Measurements from ENCODE around the gene EDEM3.
"Not testable (repeated sequence)": the region's sequence is repeated elsewhere in the genome, so short reads cannot be mapped to it uniquely, and the experiment has no call there.

EDEM3 gene

DNA sequence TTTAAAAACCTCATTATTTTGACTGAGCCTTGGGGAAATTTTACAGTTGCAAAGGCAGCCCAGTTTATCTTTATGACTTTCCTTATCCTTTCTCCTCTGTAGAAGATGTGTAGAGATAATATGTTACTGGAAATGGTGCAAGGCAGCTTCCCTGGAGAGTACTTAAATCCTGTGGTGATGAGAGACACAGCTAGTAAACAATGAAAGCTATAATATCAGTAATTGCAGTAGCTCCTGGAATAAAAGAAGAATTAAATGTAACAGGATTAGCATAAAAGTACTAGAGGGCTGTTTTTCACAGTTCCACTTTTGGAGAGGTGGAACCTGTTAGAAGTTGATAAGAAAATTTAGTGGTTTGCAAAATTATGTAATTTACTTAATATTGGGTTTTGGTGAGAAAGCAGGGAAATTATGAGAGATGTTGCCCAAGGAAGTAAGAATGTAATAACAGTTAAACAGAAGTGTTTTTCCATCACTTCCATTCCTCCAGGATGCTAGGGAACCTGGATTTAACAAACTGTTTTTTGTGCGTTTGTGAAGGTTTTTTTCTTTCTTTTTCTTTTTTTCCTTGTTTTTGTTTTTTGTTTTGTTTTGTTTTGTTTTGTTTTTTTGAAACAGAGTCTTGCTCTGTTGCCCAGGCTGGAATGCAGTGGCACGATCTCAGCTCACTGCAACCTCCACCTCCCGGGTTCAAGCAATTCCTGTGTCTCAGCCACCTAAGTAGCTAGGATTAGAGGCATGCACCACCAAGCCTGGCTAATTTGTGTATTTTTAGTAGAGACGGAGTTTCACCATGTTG lies 15.7 kb upstream of the EDEM3 start:
- no peak overlapping the region for H3K4me3 ChIP-seq (ENCODE audit: low read length in 2 of 2)
- no peak overlapping the region for H3K27ac ChIP-seq (ENCODE audit: low read depth in 2 of 2, low read length in 2 of 2)
- H3K27me3 ChIP-seq (ENCODE audit: control insufficient read depth in 2 of 2, insufficient read depth in 2 of 2, low read length in 2 of 2), result no peaks in the 10 kb centered on the region
- H3K36me3 ChIP-seq (ENCODE audit: control insufficient read depth in 2 of 2, insufficient read depth in 2 of 2, low read length in 2 of 2), result no peaks in the 10 kb centered on the region
- H3K9ac ChIP-seq (ENCODE audit: low read depth in 1 of 2, low read length in 2 of 2), result no peak overlapping the region
- no peaks in the 10 kb centered on the region for H3K9me3 ChIP-seq (ENCODE audit: control insufficient read depth in 2 of 2, low read length in 2 of 2)
- peaks cover 4 to 5% of the 10 kb centered on the region in 2 donors for H3K4me1 ChIP-seq (ENCODE audit: control insufficient read depth in 2 of 2, insufficient read depth in 2 of 2, low read length in 2 of 2)

DNA sequence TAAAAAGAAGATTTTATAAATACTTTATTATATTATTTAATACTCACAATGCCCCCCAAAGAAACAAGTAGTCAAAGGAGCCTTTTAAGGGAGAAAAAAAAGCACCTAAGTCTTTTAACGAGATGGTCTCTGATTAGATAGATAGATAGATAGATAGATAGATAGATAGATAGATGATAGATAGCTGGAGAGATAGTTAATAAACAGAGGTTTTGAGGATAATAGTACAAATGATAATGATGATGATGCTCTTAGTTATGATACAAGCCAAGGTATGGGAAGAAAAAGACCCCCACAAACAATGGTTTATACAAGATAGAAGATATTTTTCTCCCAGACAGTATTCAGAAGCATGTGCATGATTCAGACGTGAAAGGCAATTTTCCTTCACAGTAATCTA lies 14.6 kb upstream of the EDEM3 start:
- Histone ChIP-seq H3K36me3 (ENCODE audit: control insufficient read depth in 2 of 2, insufficient read depth in 2 of 2, low read length in 2 of 2) (no peaks in the 10 kb centered on the region), H3K27me3 (ENCODE audit: control insufficient read depth in 2 of 2, insufficient read depth in 2 of 2, low read length in 2 of 2) (no peaks in the 10 kb centered on the region), H3K27ac (ENCODE audit: low read depth in 2 of 2, low read length in 2 of 2) (no peak overlapping the region), H3K4me1 (ENCODE audit: control insufficient read depth in 2 of 2, insufficient read depth in 2 of 2, low read length in 2 of 2) (peaks cover 4 to 5% of the 10 kb centered on the region in 2 donors), H3K9ac (ENCODE audit: low read depth in 1 of 2, low read length in 2 of 2) (no peak overlapping the region), H3K9me3 (ENCODE audit: control insufficient read depth in 2 of 2, low read length in 2 of 2) (no peaks in the 10 kb centered on the region), H3K4me3 (ENCODE audit: low read length in 2 of 2) (no peak overlapping the region)

DNA sequence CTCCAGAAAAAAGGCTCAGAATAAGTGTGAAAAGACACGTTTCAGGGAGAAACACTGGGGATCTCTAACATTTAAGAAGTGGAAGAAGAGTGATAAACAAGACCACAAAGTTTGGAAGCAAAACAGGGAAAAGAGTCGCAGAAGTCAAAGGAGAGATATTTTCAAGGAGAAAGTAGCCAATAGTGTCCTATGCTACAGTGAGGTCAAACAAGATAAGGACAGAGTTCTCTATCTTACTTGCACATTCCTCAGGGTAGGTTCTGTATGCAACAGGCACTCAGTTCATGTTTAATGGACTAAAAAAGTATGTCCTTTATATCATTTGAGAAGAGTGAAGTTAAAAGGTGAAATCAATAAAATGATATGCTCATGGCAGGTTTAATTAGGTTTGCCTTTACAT lies 13.8 kb upstream of the EDEM3 start:
- no peak overlapping the region for H3K9ac ChIP-seq (ENCODE audit: low read depth in 1 of 2, low read length in 2 of 2)
- H3K27me3 ChIP-seq (ENCODE audit: control insufficient read depth in 2 of 2, insufficient read depth in 2 of 2, low read length in 2 of 2), result no peaks in the 10 kb centered on the region
- H3K4me3 ChIP-seq (ENCODE audit: low read length in 2 of 2), result no peak overlapping the region
- no peaks in the 10 kb centered on the region for H3K36me3 ChIP-seq (ENCODE audit: control insufficient read depth in 2 of 2, insufficient read depth in 2 of 2, low read length in 2 of 2)
- no peak overlapping the region for H3K27ac ChIP-seq (ENCODE audit: low read depth in 2 of 2, low read length in 2 of 2)
- peaks cover 0 to 3% of the 10 kb centered on the region in 2 donors for H3K4me1 ChIP-seq (ENCODE audit: control insufficient read depth in 2 of 2, insufficient read depth in 2 of 2, low read length in 2 of 2)
- no peaks in the 10 kb centered on the region for H3K9me3 ChIP-seq (ENCODE audit: control insufficient read depth in 2 of 2, low read length in 2 of 2)

DNA sequence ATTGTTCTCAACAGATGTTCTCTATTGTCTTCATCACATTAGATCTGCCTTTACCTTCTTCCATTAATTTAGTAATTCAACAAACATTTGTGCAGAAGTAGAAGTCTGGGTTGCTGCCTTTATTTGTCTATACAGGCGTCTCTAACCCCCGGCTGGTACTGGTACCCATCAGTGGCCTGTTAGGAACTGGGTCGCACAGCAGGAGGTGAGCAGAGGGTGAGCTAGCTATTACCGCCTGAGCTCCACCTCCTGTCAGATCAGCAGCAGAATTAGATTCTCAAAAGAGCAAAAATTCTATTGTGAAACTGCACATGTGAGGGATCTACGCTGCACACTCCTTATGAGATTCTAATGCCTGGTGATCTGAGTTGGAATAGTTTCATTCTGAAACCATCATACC lies 12.9 kb upstream of the EDEM3 start:
- Histone ChIP-seq H3K4me1 (ENCODE audit: control insufficient read depth in 2 of 2, insufficient read depth in 2 of 2, low read length in 2 of 2) (no peaks in the 10 kb centered on the region), H3K27me3 (ENCODE audit: control insufficient read depth in 2 of 2, insufficient read depth in 2 of 2, low read length in 2 of 2) (no peaks in the 10 kb centered on the region), H3K36me3 (ENCODE audit: control insufficient read depth in 2 of 2, insufficient read depth in 2 of 2, low read length in 2 of 2) (no peaks in the 10 kb centered on the region), H3K9me3 (ENCODE audit: control insufficient read depth in 2 of 2, low read length in 2 of 2) (no peaks in the 10 kb centered on the region), H3K27ac (ENCODE audit: low read depth in 2 of 2, low read length in 2 of 2) (no peak overlapping the region), H3K4me3 (ENCODE audit: low read length in 2 of 2) (no peak overlapping the region), H3K9ac (ENCODE audit: low read depth in 1 of 2, low read length in 2 of 2) (no peak overlapping the region)

DNA sequence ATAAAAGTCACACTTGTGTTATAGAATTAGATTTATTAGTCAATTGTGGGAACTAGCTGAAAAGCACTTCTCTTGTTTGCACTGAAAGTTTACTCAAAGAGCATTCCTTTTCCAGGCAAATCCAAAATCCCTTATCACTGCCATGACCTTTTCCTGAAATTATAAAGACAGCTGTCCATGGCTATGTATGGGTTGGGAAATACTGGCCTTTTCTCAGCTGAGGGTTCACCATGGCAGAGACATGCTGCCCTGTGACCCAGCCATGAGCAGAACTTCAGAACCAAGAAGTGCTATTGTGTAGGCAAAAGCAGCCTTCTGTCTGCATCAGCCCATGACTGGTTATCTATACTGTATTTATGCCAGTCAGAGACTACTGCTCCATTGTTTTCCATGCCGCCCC lies 9.8 kb upstream of the EDEM3 start:
- Histone ChIP-seq H3K9ac (ENCODE audit: low read depth in 1 of 2, low read length in 2 of 2) (no peak overlapping the region), H3K4me1 (ENCODE audit: control insufficient read depth in 2 of 2, insufficient read depth in 2 of 2, low read length in 2 of 2) (peaks cover 0 to 2% of the 10 kb centered on the region in 2 donors), H3K9me3 (ENCODE audit: control insufficient read depth in 2 of 2, low read length in 2 of 2) (no peaks in the 10 kb centered on the region), H3K27me3 (ENCODE audit: control insufficient read depth in 2 of 2, insufficient read depth in 2 of 2, low read length in 2 of 2) (no peaks in the 10 kb centered on the region), H3K36me3 (ENCODE audit: control insufficient read depth in 2 of 2, insufficient read depth in 2 of 2, low read length in 2 of 2) (no peaks in the 10 kb centered on the region), H3K4me3 (ENCODE audit: low read length in 2 of 2) (no peak overlapping the region), H3K27ac (ENCODE audit: low read depth in 2 of 2, low read length in 2 of 2) (no peak overlapping the region)

DNA sequence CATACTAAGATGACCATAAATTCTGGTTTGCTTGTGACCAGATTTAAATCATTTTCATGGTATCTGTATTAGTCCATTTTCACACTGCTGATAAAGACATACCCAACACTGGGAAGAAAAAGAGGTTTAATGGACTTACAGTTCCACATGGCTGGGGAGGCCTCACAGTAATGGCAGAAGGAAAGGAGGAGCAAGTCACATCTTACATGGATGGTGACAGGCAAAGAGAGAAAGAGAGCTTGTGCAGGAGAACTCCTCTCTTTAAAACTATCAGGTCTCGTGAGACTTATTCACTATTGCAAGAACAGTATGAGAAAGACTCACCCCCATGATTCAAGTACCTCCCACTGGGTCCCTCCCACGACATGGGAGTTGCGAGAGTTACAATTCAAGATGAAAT lies 8.9 kb upstream of the EDEM3 start:
- H3K9me3 ChIP-seq (ENCODE audit: control insufficient read depth in 2 of 2, low read length in 2 of 2); H3K4me3 ChIP-seq (ENCODE audit: low read length in 2 of 2): not testable (repeated sequence)

DNA sequence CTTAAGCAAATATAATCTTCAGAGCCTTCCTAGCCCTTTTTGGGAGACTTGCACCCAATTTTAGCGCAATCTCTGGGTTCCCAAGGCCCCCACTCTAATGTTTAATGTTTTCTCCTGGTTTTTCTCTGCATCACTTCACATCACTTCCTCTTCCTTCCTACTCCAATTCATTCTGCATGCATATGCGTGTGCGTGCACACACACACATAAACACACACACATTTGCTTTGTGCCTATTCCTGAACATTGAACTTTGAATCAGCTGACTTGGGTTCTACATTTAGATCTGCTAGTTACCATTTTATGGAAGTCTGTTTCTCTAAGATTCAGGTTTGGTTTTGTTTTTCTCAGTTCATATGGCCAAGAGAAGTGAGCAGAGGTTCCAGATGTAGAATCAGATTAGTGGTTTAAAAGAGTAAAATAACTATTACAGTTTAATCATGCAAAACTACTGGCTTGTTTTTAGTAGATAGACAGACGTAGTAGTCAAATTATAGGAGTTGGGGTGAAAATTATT lies 7.4 kb upstream of the EDEM3 start:
- Histone ChIP-seq H3K36me3 (ENCODE audit: control insufficient read depth in 2 of 2, insufficient read depth in 2 of 2, low read length in 2 of 2) (no peaks in the 10 kb centered on the region), H3K9me3 (ENCODE audit: control insufficient read depth in 2 of 2, low read length in 2 of 2) (no peaks in the 10 kb centered on the region), H3K4me1 (ENCODE audit: control insufficient read depth in 2 of 2, insufficient read depth in 2 of 2, low read length in 2 of 2) (peaks cover 0 to 4% of the 10 kb centered on the region in 2 donors), H3K4me3 (ENCODE audit: low read length in 2 of 2) (no peak overlapping the region), H3K9ac (ENCODE audit: low read depth in 1 of 2, low read length in 2 of 2) (no peak overlapping the region), H3K27ac (ENCODE audit: low read depth in 2 of 2, low read length in 2 of 2) (no peak overlapping the region), H3K27me3 (ENCODE audit: control insufficient read depth in 2 of 2, insufficient read depth in 2 of 2, low read length in 2 of 2) (no peaks in the 10 kb centered on the region)

More for the DNA sequence above, 8.9 kb upstream of the EDEM3 start:
- not testable (repeated sequence) for H3K4me1 ChIP-seq (ENCODE audit: control insufficient read depth in 2 of 2, insufficient read depth in 2 of 2, low read length in 2 of 2); H3K27me3 ChIP-seq (ENCODE audit: control insufficient read depth in 2 of 2, insufficient read depth in 2 of 2, low read length in 2 of 2); H3K27ac ChIP-seq (ENCODE audit: low read depth in 2 of 2, low read length in 2 of 2); H3K9ac ChIP-seq (ENCODE audit: low read depth in 1 of 2, low read length in 2 of 2); H3K36me3 ChIP-seq (ENCODE audit: control insufficient read depth in 2 of 2, insufficient read depth in 2 of 2, low read length in 2 of 2)

DNA sequence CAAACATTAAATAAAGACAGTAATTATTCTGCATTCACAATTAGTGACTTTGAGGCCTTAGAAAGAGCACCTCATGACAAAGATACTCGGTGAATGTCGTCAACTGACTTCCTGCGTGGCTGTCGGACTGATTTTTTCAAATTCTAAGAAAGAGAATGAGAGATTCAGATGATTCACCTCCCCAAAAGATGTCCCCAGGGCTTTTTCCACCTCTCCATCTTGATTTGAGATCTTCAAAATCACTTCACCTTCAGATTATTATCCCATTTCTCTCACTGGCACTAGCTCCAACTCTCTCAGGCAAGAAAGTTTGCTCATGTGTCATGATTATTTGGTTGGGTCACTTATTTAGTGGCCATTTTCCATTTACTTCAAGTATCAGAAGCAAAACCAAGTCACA lies 5.0 kb upstream of the EDEM3 start:
- H3K4me3 ChIP-seq (ENCODE audit: low read length in 2 of 2), result no peak overlapping the region
- no peaks in the 10 kb centered on the region for H3K9me3 ChIP-seq (ENCODE audit: control insufficient read depth in 2 of 2, low read length in 2 of 2)
- H3K9ac ChIP-seq (ENCODE audit: low read depth in 1 of 2, low read length in 2 of 2), result no peak overlapping the region
- no peaks in the 10 kb centered on the region for H3K36me3 ChIP-seq (ENCODE audit: control insufficient read depth in 2 of 2, insufficient read depth in 2 of 2, low read length in 2 of 2)
- peaks cover 0 to 14% of the 10 kb centered on the region in 2 donors for H3K4me1 ChIP-seq (ENCODE audit: control insufficient read depth in 2 of 2, insufficient read depth in 2 of 2, low read length in 2 of 2)
- H3K27ac ChIP-seq (ENCODE audit: low read depth in 2 of 2, low read length in 2 of 2), result peak overlapping the region in 1 of 2 donors; percentile 5
- no peaks in the 10 kb centered on the region for H3K27me3 ChIP-seq (ENCODE audit: control insufficient read depth in 2 of 2, insufficient read depth in 2 of 2, low read length in 2 of 2)

DNA sequence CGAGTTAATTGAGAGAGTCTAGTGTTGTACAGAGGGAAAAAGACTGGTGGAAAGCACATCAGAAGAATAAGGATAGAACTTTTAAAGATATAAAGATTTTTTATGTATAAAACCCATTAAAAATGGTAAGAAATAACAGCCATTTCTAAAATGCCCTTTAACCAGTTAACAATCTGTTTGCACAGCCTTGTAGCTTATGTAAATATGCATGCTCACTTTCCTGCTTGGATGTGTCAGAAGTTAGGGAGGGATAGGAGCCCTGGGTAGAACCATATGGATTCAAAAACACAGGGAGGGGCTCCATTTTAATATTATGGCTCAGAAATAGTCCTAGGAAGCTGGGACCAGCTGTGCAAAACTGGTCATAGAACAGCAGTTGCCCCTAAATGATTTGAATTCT lies 4.5 kb upstream of the EDEM3 start:
- no peaks in the 10 kb centered on the region for H3K27me3 ChIP-seq (ENCODE audit: control insufficient read depth in 2 of 2, insufficient read depth in 2 of 2, low read length in 2 of 2)
- no peak overlapping the region for H3K9ac ChIP-seq (ENCODE audit: low read depth in 1 of 2, low read length in 2 of 2)
- H3K9me3 ChIP-seq (ENCODE audit: control insufficient read depth in 2 of 2, low read length in 2 of 2), result no peaks in the 10 kb centered on the region
- no peak overlapping the region for H3K4me3 ChIP-seq (ENCODE audit: low read length in 2 of 2)
- no peaks in the 10 kb centered on the region for H3K36me3 ChIP-seq (ENCODE audit: control insufficient read depth in 2 of 2, insufficient read depth in 2 of 2, low read length in 2 of 2)
- peaks cover 0 to 14% of the 10 kb centered on the region in 2 donors for H3K4me1 ChIP-seq (ENCODE audit: control insufficient read depth in 2 of 2, insufficient read depth in 2 of 2, low read length in 2 of 2)
- peak overlapping the region in 1 of 2 donors; percentile 5 for H3K27ac ChIP-seq (ENCODE audit: low read depth in 2 of 2, low read length in 2 of 2)

DNA sequence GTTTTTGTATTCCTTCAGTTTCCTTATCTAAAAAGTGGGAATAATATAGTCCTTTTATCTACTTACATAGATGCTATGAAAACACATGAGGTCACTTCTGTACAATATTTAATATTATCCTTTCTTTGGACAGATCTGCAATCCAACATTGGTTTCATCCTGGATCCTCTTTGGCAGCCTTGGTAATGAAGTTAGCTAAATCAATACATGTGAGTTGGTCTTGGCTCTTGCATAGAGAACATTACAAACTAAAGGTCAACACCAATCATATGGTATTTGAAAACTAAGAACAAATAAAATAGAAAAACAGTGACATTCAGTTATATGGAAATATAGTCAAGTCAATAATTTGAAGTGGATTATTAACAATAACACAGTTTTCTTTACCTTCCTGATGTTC lies 3.2 kb upstream of the EDEM3 start:
- Histone ChIP-seq H3K36me3 (ENCODE audit: control insufficient read depth in 2 of 2, insufficient read depth in 2 of 2, low read length in 2 of 2) (no peaks in the 10 kb centered on the region), H3K9me3 (ENCODE audit: control insufficient read depth in 2 of 2, low read length in 2 of 2) (no peaks in the 10 kb centered on the region), H3K4me3 (ENCODE audit: low read length in 2 of 2) (no peak overlapping the region), H3K4me1 (ENCODE audit: control insufficient read depth in 2 of 2, insufficient read depth in 2 of 2, low read length in 2 of 2) (peaks cover 0 to 24% of the 10 kb centered on the region in 2 donors), H3K9ac (ENCODE audit: low read depth in 1 of 2, low read length in 2 of 2) (no peak overlapping the region), H3K27ac (ENCODE audit: low read depth in 2 of 2, low read length in 2 of 2) (no peak overlapping the region), H3K27me3 (ENCODE audit: control insufficient read depth in 2 of 2, insufficient read depth in 2 of 2, low read length in 2 of 2) (no peaks in the 10 kb centered on the region)

Data from mucosa of rectum (tissue), 2 donors.